ENCODE measurements around the gene RHBG.

The RHBG gene

GRCh38 chr1:156428746-156429288 lies 59.8 kb downstream of the RHBG start:
- no peak for DNase-seq

GRCh38 chr1:156429313-156430060 lies 60.5 kb downstream of the RHBG start:
- no peak for DNase-seq

- no peak for DNase-seq
Observed at GRCh38 chr1:156430303-156430702, 61.3 kb downstream of the RHBG start.

DNA sequence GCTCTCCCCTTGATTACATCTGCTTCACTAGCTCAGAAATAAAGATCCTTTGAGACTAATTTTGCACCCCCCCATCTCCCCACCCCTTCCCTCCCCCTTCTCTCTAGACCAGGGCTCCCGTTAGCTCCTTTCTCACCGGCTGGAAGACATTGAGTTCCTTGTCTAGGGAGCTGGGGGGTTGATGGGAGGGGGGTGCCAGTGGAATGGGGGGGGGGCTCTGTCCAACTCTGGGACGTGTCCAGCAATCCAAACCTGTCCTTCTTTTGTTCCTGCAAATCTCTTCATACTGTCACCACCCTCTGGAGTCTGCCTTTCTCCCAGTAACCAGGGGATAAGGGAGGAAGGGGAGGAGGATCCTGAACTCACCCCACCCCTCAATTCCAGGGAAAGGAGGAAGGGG lies 61.9 kb downstream of the RHBG start:
- DNase-seq = no peak

DNA sequence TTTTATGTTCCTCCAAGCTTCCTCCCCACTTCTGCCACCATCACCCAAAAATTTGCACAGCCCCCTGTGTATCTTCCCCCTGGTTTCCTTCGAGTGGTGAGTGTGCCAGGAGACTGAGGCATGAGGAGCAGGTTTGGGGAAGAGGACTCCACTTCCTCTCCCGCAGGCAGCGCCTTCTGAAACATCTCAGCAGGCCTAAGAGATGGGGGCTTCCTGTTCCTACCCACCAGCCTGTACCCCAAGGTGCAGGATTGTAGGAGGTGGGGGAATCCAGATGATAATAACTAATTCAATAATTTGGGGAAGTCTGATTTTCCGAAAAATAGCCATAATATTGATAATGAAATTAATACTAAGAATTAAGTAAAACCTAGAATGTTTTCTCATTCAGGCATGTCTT lies 62.4 kb downstream of the RHBG start:
- no peak for DNase-seq

DNA sequence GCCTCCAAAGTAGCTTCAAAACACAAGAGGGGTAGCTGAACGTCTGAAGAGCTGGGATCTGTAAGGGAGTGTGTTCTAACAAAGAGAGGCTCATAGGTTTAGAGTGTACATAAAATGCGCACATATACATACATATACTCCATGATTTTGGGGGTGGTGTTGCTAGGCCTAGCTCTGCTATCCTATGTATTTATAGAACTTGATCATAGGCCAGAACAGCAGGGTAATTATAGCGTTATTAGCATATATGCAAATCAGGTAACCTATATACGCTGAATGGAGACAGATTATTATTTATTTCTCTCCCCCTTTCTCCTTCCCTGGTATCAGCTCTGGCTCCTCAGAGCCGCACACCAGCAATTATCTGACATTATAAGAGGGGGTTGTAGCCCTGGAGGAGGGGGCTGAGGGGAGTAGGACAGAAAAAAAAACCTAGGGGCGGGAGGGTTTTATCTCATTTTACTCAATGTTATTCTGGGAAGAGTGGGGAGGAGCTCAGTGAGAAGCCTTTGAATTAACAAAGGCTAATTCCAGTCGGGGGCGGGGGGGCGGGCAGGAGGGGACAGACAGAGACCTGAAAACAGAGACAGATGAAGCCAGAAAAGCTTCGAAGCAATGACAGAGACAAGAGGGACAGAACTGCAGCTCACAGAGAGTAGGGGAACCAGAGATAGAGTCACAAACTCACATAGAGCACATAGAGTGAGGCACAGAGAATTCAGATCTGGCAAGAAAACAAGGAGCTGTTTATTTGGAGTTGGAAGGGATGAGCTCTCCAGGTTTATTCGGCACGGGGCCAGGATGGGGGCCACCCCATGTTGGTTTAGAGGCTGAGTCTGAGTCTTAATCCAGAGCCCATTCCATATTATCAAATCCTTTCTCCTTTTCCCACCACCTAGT lies 63.0 kb downstream of the RHBG start:
- DNase-seq = no peak

GRCh38 chr1:156432669-156433018 lies 63.6 kb downstream of the RHBG start:
- no peak for DNase-seq

GRCh38 chr1:156433032-156433431 lies 64.0 kb downstream of the RHBG start:
- no peak for DNase-seq

- DNase-seq = no peak
Observed at GRCh38 chr1:156433602-156434001, 64.6 kb downstream of the RHBG start.

Measured in central memory CD4-positive, alpha-beta T cell (primary cell).